Measurements from ENCODE around the gene ERBB4. TPM values are rescaled to one million over a fixed set of nuclear protein-coding genes. Genes with fewer than 3 reads are reported as not detected.

Gene ERBB4
- total and polyA plus RNA-seq, 2 of the 8 experiments (the other 6 are each of a cell fraction or from before 2014, with no cell fraction given), result 0.34 to 1.3 TPM

DNA sequence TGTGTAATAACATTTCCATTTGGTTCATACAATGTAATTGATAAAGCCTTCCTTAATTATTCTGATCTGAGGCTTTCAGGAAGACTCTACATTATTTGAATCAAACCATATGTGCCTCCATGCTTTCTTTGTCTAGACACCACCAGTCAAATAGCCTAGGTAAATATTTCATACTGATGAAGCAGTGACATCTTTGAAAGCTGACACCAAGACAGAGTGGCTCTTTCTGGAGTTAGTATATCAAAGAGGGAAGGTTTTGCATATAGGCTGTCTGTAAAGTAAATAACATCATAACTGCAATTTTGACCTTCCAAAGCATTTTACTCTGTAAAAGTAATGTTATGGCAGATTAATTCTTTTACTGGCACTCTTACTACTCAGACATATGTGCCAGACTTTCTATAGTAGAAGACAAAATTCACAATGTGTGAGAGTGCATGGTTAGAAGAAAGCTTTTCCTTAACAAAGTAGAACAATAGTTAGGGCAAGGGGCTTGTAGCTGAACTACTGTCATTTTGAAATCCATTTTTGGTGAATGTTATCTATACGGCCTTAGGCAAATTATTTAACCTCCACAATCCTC, 177.3 kb downstream of the ERBB4 start:
- Histone ChIP-seq H3K79me1 (ENCODE audit: low read depth, low read length) (no peaks in the 10 kb centered on the region), H4K91ac (replicated peaks; ENCODE audit: insufficient read length, low read length) (no peak overlapping the region), H3K4me1 (replicated peaks in 1 of 4; ENCODE audit: control insufficient read depth in 3 of 4, insufficient read depth in 4 of 4, low read length in 3 of 4) (peaks cover 0 to 7% (median 4%) of the 10 kb centered on the region in 4 experiments; a peak in 5 of 7 replicates), H3K14ac (ENCODE audit: insufficient read length) (no peak overlapping the region), H4K5ac (ENCODE audit: insufficient read length, low read depth, low read length) (no peak overlapping the region), H4K20me1 (replicated peaks in 1 of 2; ENCODE audit: control insufficient read depth in 1 of 2, insufficient read depth in 2 of 2, low read length in 2 of 2) (no peaks in the 10 kb centered on the region), H3K4me3 (ENCODE audit: extremely low read depth in 1 of 4, insufficient read depth in 2 of 4, low read depth in 3 of 4, low read length in 4 of 4) (no peak overlapping the region), H3K23ac (ENCODE audit: insufficient read length) (no peak overlapping the region), H2BK5ac (ENCODE audit: low read depth, low read length) (no peak overlapping the region), H3K23me2 (ENCODE audit: low read depth, low read length) (no peaks in the 10 kb centered on the region), H3K79me2 (ENCODE audit: control insufficient read depth in 1 of 2, insufficient read depth in 2 of 2, low read length in 2 of 2) (no peaks in the 10 kb centered on the region), H2BK20ac (ENCODE audit: low read length) (no peak overlapping the region), H2BK12ac (ENCODE audit: low read depth, low read length) (no peak overlapping the region), H2BK120ac (replicated peaks; ENCODE audit: low read depth, low read length) (no peak overlapping the region), H3K27me3 (replicated peaks in 1 of 4; ENCODE audit: control insufficient read depth in 3 of 4, extremely low read depth in 1 of 4, insufficient read depth in 3 of 4, low read length in 3 of 4) (no peaks in the 10 kb centered on the region), H2AK5ac (ENCODE audit: low read depth, low read length) (no peak overlapping the region), H3K4me2 (ENCODE audit: insufficient read depth in 1 of 2, low read depth in 2 of 2, low read length in 2 of 2) (no peak overlapping the region), H3K36me3 (ENCODE audit: control insufficient read depth in 2 of 4, insufficient read depth in 4 of 4, low read length in 3 of 4) (no peaks in the 10 kb centered on the region), H2AFZ (ENCODE audit: low read length) (no peak overlapping the region), H3K9me3 (ENCODE audit: insufficient read depth in 2 of 2, low read depth in 1 of 2, low read length in 1 of 2) (no peaks in the 10 kb centered on the region), H3K4ac (replicated peaks; ENCODE audit: insufficient read length, low read depth, low read length) (no peak overlapping the region), H4K8ac (ENCODE audit: extremely low read depth, insufficient read depth, low read length) (no peak overlapping the region), H3K27ac (ENCODE audit: low read depth, low read length) (no peak overlapping the region), H3K56ac (replicated peaks; ENCODE audit: insufficient read length, low read depth, low read length) (no peak overlapping the region), H3K18ac (ENCODE audit: extremely low read depth, low read length) (no peak overlapping the region), H2BK15ac (ENCODE audit: low read length) (no peak overlapping the region), H3K9ac (replicated peaks in 1 of 4; ENCODE audit: extremely low read depth in 1 of 4, low read depth in 3 of 4, low read length in 3 of 4) (no peak overlapping the region)
- ChIA-PET CTCF (ENCODE audit: partially characterized antibody) (interaction anchor here (0.5 kb wide), 1 partner anchor 26 kb away, joined by 4 read pairs; no protein-coding TSS in a partner anchor), POLR2A (ENCODE audit: partially characterized antibody) (no interaction called here)
- WGBS, 2 experiments (ENCODE audit: extremely low coverage in 1 of 2, insufficient coverage in 1 of 2, insufficient read length in 1 of 2, insufficient replicate concordance in 2 of 2, low coverage in 1 of 2, low lambda C conversion rate in 2 of 2, missing lambda C conversion rate in 1 of 2), result 81% methylated on average over 1 of the region's 1 CpG; no CpG with 5 or more reads in 1 of the 2 experiments
- no peak for TF ChIP-seq POU5F1 (IDR thresholded peaks at IDR 0.05; ENCODE audit: low read depth, low read length)
- TF ChIP-seq SP1 (IDR thresholded peaks at IDR 0.05; ENCODE audit: low read depth, low read length), result no peak
- TF ChIP-seq CHD2 (IDR thresholded peaks at IDR 0.05; ENCODE audit: low read length), result no peak
- no peak for TF ChIP-seq TEAD4 (IDR thresholded peaks at IDR 0.05; ENCODE audit: low read depth, low read length)
- no peak for TF ChIP-seq TAF1 (IDR thresholded peaks at IDR 0.05; ENCODE audit: low read depth, low read length)
- DNase-seq (ENCODE audit: low read depth in 1 of 2, low spot score in 2 of 2) (no peak), FAIRE-seq (no peak)
